ENCODE measurements around the gene IL1RAPL2.

GRCh38 chrX:105608745-105609144 is 1042.7 kb downstream of the IL1RAPL2 start:
- TF ChIP-seq CTCF (IDR thresholded peaks at IDR 0.05; ENCODE audit: low read depth, low read length, poor library complexity, severe bottlenecking) (no peak), EZH2phosphoT487 (IDR thresholded peaks at IDR 0.05; ENCODE audit: borderline replicate concordance, low read length) (no peak)

All from DOHH2 (cell line).